ENCODE results near the gene TNFRSF8. TPM values are rescaled to one million over a fixed set of nuclear protein-coding genes. Genes with fewer than 3 reads are reported as not detected.

Gene TNFRSF8
- total and polyA plus RNA-seq, 2 of the 4 experiments (the other 2 are of a cell fraction): under 0.01 to 0.31 TPM

GRCh38 chr1:12152113-12152891 lies 89.2 kb downstream of the TNFRSF8 start (continued):
- TF ChIP-seq RCOR1 (IDR thresholded peaks at IDR 0.05; ENCODE audit: insufficient replicate concordance, low read length): no peak
- no peak for TF ChIP-seq NFE2L2 (IDR thresholded peaks at IDR 0.05; ENCODE audit: low read depth, low read length)

GRCh38 chr1:12153181-12153785 lies 90.2 kb downstream of the TNFRSF8 start:
- ATAC-seq (ENCODE audit: low read depth) (peak; percentile 98), DNase-seq (peak; percentile 88)
- Histone ChIP-seq H4K8ac (ENCODE audit: low read depth in 2 of 2, low read length in 2 of 2) (peak overlapping the region; percentile 81 to 85), H3K27ac (ENCODE audit: insufficient read depth, low read length) (peak overlapping the region; percentile 82), H3K36me3 (ENCODE audit: control insufficient read depth, insufficient read depth, low read length) (no peaks in the 10 kb centered on the region), H4K5ac (ENCODE audit: low read depth, low read length) (peak overlapping the region; percentile 62), H2BK120ac (ENCODE audit: low read depth, low read length) (peak overlapping the region; percentile 70), H3K4me1 (ENCODE audit: control insufficient read depth, insufficient read depth, low read length) (peaks cover 20% of the 10 kb centered on the region), H3K4ac (ENCODE audit: low read depth, low read length) (peak overlapping the region; percentile 89), H2BK5ac (ENCODE audit: low read depth, low read length, poor library complexity, severe bottlenecking) (peak overlapping the region; percentile 89), H2BK20ac (ENCODE audit: low read depth, low read length) (peak overlapping the region; percentile 96), H3K18ac (ENCODE audit: low read depth, low read length) (peak overlapping the region; percentile 80), H3K4me3 (ENCODE audit: insufficient read depth, low read depth, low read length) (no peak overlapping the region), H3K56ac (ENCODE audit: extremely low read depth, insufficient read depth, low read length) (peak overlapping the region; percentile 70; the same call in 1 of the 2 replicates), H2AFZ (replicated peaks; ENCODE audit: low read length, poor library complexity) (peak overlapping the region; percentile 87), H3K14ac (replicated peaks; ENCODE audit: low read depth, low read length) (peak overlapping the region; percentile 11), H3K9me3 (ENCODE audit: control insufficient read depth, insufficient read depth, low read length) (peaks cover 4% of the 10 kb centered on the region; the same call in 1 of the 2 replicates), H3K79me1 (ENCODE audit: low read depth in 1 of 2, low read length in 2 of 2) (no peaks in the 10 kb centered on the region), H4K20me1 (ENCODE audit: insufficient read depth, low read length) (no peaks in the 10 kb centered on the region), H3K27me3 (ENCODE audit: control insufficient read depth, insufficient read depth, low read length) (no peaks in the 10 kb centered on the region), H3K9ac (ENCODE audit: low read depth, low read length) (0 out of 2 replicates have a peak overlapping the region, but pooled peaks have one; percentile 15), H2AK5ac (ENCODE audit: low read depth, low read length) (peak overlapping the region; percentile 95), H4K91ac (ENCODE audit: insufficient read depth, low read depth, low read length) (peak overlapping the region; percentile 81), H3K23ac (ENCODE audit: low read depth, low read length) (peak overlapping the region; percentile 4; the same call in 1 of the 2 replicates), H2BK15ac (ENCODE audit: low read depth, low read length) (peak overlapping the region; percentile 49), H3K4me2 (ENCODE audit: low read depth, low read length) (peak overlapping the region; percentile 16; the same call in 1 of the 2 replicates), H2AK9ac (replicated peaks; ENCODE audit: low read depth, low read length, poor library complexity) (peak overlapping the region; percentile 88), H3K9me1 (ENCODE audit: insufficient read depth, low read length) (peaks cover 12% of the 10 kb centered on the region)
- dilution Hi-C loops (cut with HindIII; ENCODE audit: low sequenced_read_pairs, unreplicated experiment) (no loop called here), in situ Hi-C loops (cut with MboI; ENCODE audit: low sequenced_read_pairs) (no loop called here), intact Hi-C loops (cut with micrococcal nuclease) (no loop called here)
- no TSS peak for BruUV-seq (replicated peaks)
- ChIA-PET POLR2A (ENCODE audit: unreplicated experiment) (no interaction called here), CTCF (interaction anchor here (1.2 kb wide), 1 partner anchor 10 kb away, joined by 4 read pairs; no protein-coding TSS in a partner anchor)
- WGBS, 2 experiments (ENCODE audit: extremely low coverage in 2 of 2, insufficient read length in 1 of 2): no CpG with 5 or more reads among the region's 13 CpGs
- TF ChIP-seq SMC3 (IDR thresholded peaks at IDR 0.05; ENCODE audit: low read depth, low read length): no peak
- peak; percentile 53 for TF ChIP-seq FOS (IDR thresholded peaks at IDR 0.05; ENCODE audit: low read depth, low read length)
- TF ChIP-seq NFE2L2 (IDR thresholded peaks at IDR 0.05; ENCODE audit: low read depth, low read length): no peak
- TF ChIP-seq BHLHE40 (IDR thresholded peaks at IDR 0.05; ENCODE audit: low read depth, low read length): peak; percentile 84
- no peak for TF ChIP-seq CEBPB (IDR thresholded peaks at IDR 0.05; ENCODE audit: low read depth, low read length)
- no peak for TF ChIP-seq CTCF (conservative IDR thresholded peaks at IDR 0.05; ENCODE audit: low read depth, low read length)
- TF ChIP-seq CHD1 (IDR thresholded peaks at IDR 0.05; ENCODE audit: low read depth, low read length): no peak
- TF ChIP-seq ELK1 (IDR thresholded peaks at IDR 0.05; ENCODE audit: borderline replicate concordance, low read depth, low read length): no peak
- no peak for TF ChIP-seq RAD21 (IDR thresholded peaks at IDR 0.05; ENCODE audit: low read length)
- TF ChIP-seq POLR2A (IDR thresholded peaks at IDR 0.05; ENCODE audit: low read depth, low read length): no peak

Data from IMR-90 (cell line).